ENCODE measurements around the gene NANS.

GRCh38 chr9:98018347-98018746 lies 38.2 kb upstream of the NANS start:
- TF ChIP-seq SP1 (IDR thresholded peaks at IDR 0.05): no peak
- no peak for TF ChIP-seq ARNT (IDR thresholded peaks at IDR 0.05)
- no peak for TF ChIP-seq PKNOX1 (IDR thresholded peaks at IDR 0.05)
- TF ChIP-seq NFRKB (IDR thresholded peaks at IDR 0.05): no peak
- no peak for TF ChIP-seq BHLHE40 (IDR thresholded peaks at IDR 0.05; ENCODE audit: borderline replicate concordance)
- no peak for TF ChIP-seq FOXK2 (IDR thresholded peaks at IDR 0.05)
- TF ChIP-seq TARDBP (IDR thresholded peaks at IDR 0.05): no peak
- no peak for TF ChIP-seq FOXA1 (IDR thresholded peaks at IDR 0.05)
- no peak for TF ChIP-seq ELF4 (IDR thresholded peaks at IDR 0.05)
- no peak for TF ChIP-seq ZNF384 (IDR thresholded peaks at IDR 0.05)
- TF ChIP-seq LEF1 (IDR thresholded peaks at IDR 0.05; ENCODE audit: borderline replicate concordance): no peak
- no peak for TF ChIP-seq SUZ12 (IDR thresholded peaks at IDR 0.05)
- no peak for TF ChIP-seq CTBP1 (IDR thresholded peaks at IDR 0.05; ENCODE audit: borderline replicate concordance)

Measured in HEK293T (cell line).